ENCODE results near the gene TCN2.

DNA sequence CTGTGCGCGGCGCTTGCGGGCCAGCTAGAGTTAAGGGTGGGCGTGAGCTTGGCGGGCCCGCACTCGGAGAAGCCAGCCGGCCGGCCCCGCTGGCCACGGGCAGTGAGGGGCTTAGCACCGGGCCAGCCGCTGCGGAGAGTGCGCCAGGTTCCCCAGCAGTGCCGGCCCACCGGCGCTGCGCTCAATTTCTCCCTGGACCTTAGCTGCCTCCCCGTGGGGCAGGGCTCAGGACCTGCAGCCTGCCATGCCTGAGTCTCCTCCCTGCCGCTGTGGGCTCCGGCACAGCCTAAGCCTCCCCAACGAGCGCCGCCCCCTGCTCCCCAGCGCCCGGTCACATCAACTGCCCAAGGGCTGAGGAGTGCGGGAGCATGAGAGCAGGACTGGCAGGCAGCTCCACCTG, 10.1 kb upstream of the TCN2 start:
- TF ChIP-seq POLR2AphosphoS5 (IDR thresholded peaks at IDR 0.05; ENCODE audit: low read depth, low read length) (no peak), POLR2A (IDR thresholded peaks at IDR 0.05; ENCODE audit: low read depth, low read length) (no peak), TAF1 (IDR thresholded peaks at IDR 0.05; ENCODE audit: borderline replicate concordance, low read depth, low read length) (no peak)

Measured in GM12892 (cell line).